Immature natural killer cell (primary cell): ENCODE results near the gene SLC22A15. TPM values are rescaled to one million over a fixed set of nuclear protein-coding genes. Genes with fewer than 3 reads are reported as not detected.
"Not testable (repeated sequence)": the region's sequence is repeated elsewhere in the genome, so short reads cannot be mapped to it uniquely, and the experiment has no call there.

ENCODE experiments used
- DNase-seq, 3 donors: peaks; one replicate each; pipeline ENCODE4 v3.0.0; 2022; ENCODE audit warnings: mixed read lengths in 1 of 3
- H3K27ac Mint-ChIP-seq, 6 donors: one replicate each; pipeline ENCODE4 v1.8.0; 2020; ENCODE audit warnings: mixed read lengths in 6 of 6, mild to moderate bottlenecking in 5 of 6, inconsistent platforms in 4 of 6, moderate library complexity in 3 of 6
- H3K27me3 Mint-ChIP-seq, 3 donors: one replicate each; pipeline ENCODE4 v1.8.0; 2020 to 2021; ENCODE audit warnings: low read depth in 3 of 3, mild to moderate bottlenecking in 3 of 3, mixed read lengths in 3 of 3, moderate library complexity in 3 of 3, inconsistent platforms in 1 of 3
- H3K36me3 Mint-ChIP-seq, 3 donors: one replicate each; pipeline ENCODE4 v1.8.0; 2020; ENCODE audit warnings: mixed read lengths in 3 of 3, inconsistent platforms in 2 of 3, mild to moderate bottlenecking in 2 of 3
- H3K4me1 Mint-ChIP-seq, 2 donors: one replicate each; pipeline ENCODE4 v1.8.0; 2020; ENCODE audit warnings: inconsistent platforms in 2 of 2, mild to moderate bottlenecking in 2 of 2, mixed read lengths in 2 of 2, moderate library complexity in 1 of 2
- H3K4me3 Mint-ChIP-seq, 5 donors: one replicate each; pipeline ENCODE4 v1.8.0; 2020; ENCODE audit warnings: mild to moderate bottlenecking in 5 of 5, mixed read lengths in 5 of 5, inconsistent platforms in 3 of 5, moderate library complexity in 3 of 5
- H3K9me3 Mint-ChIP-seq, 6 donors: one replicate each; pipeline ENCODE4 v1.8.0; 2020; ENCODE audit warnings: mild to moderate bottlenecking in 6 of 6, mixed read lengths in 6 of 6, inconsistent platforms in 4 of 6, moderate library complexity in 3 of 6
- polyA plus RNA-seq, 3 donors: library from polyadenylated mRNA; unstranded; fragments of 300-500 nt; fragmentation: Illumina TruSeq; gene quantifications; one replicate each; pipeline ENCODE4 v1.2.3, GENCODE V29; 2021

The SLC22A15 gene
- polyA plus RNA-seq, 3 donors from 2014 or later: 0.18 to 1.2 (median 0.38) TPM

DNA sequence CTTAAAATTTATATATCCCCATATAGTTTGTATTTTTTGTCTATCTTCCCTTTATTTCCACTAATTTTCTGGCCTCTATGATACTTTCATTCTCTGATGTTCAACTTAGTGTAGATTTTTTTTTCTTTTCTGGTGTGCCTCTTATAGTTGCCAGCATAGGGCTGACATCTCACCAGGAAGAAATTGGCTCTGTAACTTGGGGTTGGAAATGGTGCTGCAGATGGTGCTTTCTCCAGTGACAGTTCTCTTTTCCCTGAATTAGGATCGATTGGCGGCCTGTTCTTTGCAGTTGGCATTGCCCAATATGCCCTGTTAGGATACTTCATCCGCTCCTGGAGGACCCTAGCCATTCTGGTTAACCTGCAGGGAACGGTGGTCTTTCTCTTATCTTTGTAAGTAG, 50.3 kb downstream of the SLC22A15 start:
- peaks cover 0 to 16% (median 12%) of the 10 kb centered on the region in 3 donors for H3K36me3 Mint-ChIP-seq
- no peak for DNase-seq
- H3K4me3 Mint-ChIP-seq: no peak overlapping the region
- peaks cover 0 to 1% (median 0%) of the 10 kb centered on the region in 3 donors for H3K27me3 Mint-ChIP-seq
- H3K27ac Mint-ChIP-seq: no peak overlapping the region
- no peaks in the 10 kb centered on the region for H3K9me3 Mint-ChIP-seq
- no peaks in the 10 kb centered on the region for H3K4me1 Mint-ChIP-seq

DNA sequence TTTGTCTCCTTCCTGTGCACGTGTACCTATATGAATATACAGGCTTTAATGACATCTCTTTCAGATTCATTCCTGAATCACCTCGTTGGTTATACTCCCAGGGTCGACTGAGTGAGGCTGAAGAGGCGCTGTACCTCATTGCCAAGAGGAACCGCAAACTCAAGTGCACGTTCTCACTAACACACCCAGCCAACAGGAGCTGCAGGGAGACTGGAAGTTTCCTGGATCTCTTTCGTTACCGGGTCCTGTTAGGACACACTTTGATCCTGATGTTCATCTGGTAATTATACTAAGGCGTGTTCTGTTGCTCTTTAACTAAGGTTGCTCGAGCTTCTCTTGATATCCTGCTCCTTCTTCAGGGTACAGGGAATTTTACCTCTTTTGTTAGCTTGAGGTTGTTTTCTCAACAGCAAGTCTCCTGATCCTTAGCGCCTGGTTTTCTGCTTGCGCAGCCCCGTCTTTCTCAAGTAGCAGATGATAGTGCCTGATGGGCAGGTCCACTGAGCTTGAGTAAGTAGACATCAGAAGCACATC, 55.1 kb downstream of the SLC22A15 start:
- no peak overlapping the region for H3K27ac Mint-ChIP-seq
- no peak overlapping the region for H3K4me3 Mint-ChIP-seq
- H3K4me1 Mint-ChIP-seq: no peaks in the 10 kb centered on the region
- no peaks in the 10 kb centered on the region for H3K9me3 Mint-ChIP-seq
- peaks cover 0 to 1% (median 0%) of the 10 kb centered on the region in 3 donors for H3K27me3 Mint-ChIP-seq
- peaks cover 3 to 35% (median 25%) of the 10 kb centered on the region in 3 donors for H3K36me3 Mint-ChIP-seq
- DNase-seq: no peak

DNA sequence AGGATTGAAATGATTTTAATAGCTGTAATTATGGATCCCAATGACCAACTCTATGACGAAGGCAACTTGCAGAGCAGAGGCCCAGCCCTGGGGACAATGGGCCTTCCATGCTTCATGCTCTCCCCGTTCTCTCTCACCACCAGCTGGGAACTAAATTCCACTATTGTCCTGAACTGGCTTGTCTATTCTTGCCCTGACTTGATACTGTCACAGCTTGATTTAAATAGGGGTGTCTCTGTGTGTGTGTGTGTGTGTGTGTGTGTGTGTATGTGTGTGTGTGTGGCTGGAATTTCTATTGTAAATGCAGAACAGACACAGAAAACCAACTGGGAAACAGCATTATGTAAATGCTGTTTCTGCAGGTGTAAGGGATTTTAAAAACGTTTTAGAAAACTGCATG, 57.0 kb downstream of the SLC22A15 start:
- DNase-seq: no peak
- Mint-ChIP-seq H3K9me3 (no peaks in the 10 kb centered on the region), H3K4me1 (no peaks in the 10 kb centered on the region), H3K27ac (no peak overlapping the region), H3K4me3 (no peak overlapping the region), H3K27me3 (peaks cover 0 to 1% (median 0%) of the 10 kb centered on the region in 3 donors), H3K36me3 (peaks cover 12 to 31% (median 28%) of the 10 kb centered on the region in 3 donors)

GRCh38 chr1:116036255-116036654, 59.9 kb downstream of the SLC22A15 start:
- H3K4me3 Mint-ChIP-seq: no peak overlapping the region
- no peak overlapping the region for H3K27ac Mint-ChIP-seq
- no peak for DNase-seq
- H3K4me1 Mint-ChIP-seq: no peaks in the 10 kb centered on the region
- H3K36me3 Mint-ChIP-seq: peaks cover 19 to 46% (median 27%) of the 10 kb centered on the region in 3 donors
- H3K27me3 Mint-ChIP-seq: no peaks in the 10 kb centered on the region
- no peaks in the 10 kb centered on the region for H3K9me3 Mint-ChIP-seq

DNA sequence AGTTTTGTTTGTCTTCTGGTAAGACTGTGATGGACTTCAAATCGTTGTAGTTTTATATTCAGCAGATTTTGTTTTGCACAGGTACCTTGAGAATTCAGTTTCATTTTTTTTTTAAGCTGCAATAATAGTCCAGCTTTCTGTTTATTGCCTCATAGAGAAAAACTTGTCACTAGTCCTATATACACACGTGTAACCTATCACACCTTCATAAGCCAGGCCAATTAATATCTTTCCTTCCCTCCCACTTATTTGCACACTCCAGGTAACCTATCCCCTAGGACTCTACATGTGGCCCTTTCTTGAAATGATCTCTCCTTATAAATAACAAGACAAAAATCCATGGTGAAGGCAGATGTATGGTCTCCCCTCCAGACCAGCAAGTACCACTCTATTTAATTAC, 62.4 kb downstream of the SLC22A15 start:
- H3K4me1 Mint-ChIP-seq: no peaks in the 10 kb centered on the region
- H3K9me3 Mint-ChIP-seq: peaks cover 0 to 3% (median 0%) of the 10 kb centered on the region in 6 donors
- H3K4me3 Mint-ChIP-seq: no peak overlapping the region
- DNase-seq: no peak
- peaks cover 16 to 53% (median 32%) of the 10 kb centered on the region in 3 donors for H3K36me3 Mint-ChIP-seq
- H3K27me3 Mint-ChIP-seq: no peaks in the 10 kb centered on the region
- no peak overlapping the region for H3K27ac Mint-ChIP-seq

- H3K36me3 Mint-ChIP-seq: peaks cover 9 to 37% (median 33%) of the 10 kb centered on the region in 3 donors
- H3K4me3 Mint-ChIP-seq: no peak overlapping the region
- H3K27me3 Mint-ChIP-seq: peaks cover 0 to 3% (median 2%) of the 10 kb centered on the region in 3 donors
- H3K4me1 Mint-ChIP-seq: no peaks in the 10 kb centered on the region
- H3K27ac Mint-ChIP-seq: no peak overlapping the region
- DNase-seq: no peak
- peaks cover 5 to 12% (median 9%) of the 10 kb centered on the region in 6 donors for H3K9me3 Mint-ChIP-seq
Observed at GRCh38 chr1:116044071-116044470, 67.8 kb downstream of the SLC22A15 start.

GRCh38 chr1:116046933-116047332, 70.6 kb downstream of the SLC22A15 start:
- H3K4me3 Mint-ChIP-seq, H3K27me3 Mint-ChIP-seq, H3K27ac Mint-ChIP-seq, H3K4me1 Mint-ChIP-seq, DNase-seq: not testable (repeated sequence)
- Mint-ChIP-seq H3K36me3 (peaks cover 10 to 38% (median 26%) of the 10 kb centered on the region in 3 donors), H3K9me3 (peaks cover 18 to 37% (median 24%) of the 10 kb centered on the region in 6 donors)

GRCh38 chr1:116051896-116052295, 75.6 kb downstream of the SLC22A15 start:
- H3K9me3 Mint-ChIP-seq: peaks cover 26 to 41% (median 30%) of the 10 kb centered on the region in 6 donors
- peaks cover 5 to 20% (median 11%) of the 10 kb centered on the region in 3 donors for H3K36me3 Mint-ChIP-seq
- not testable (repeated sequence) for H3K4me1 Mint-ChIP-seq, H3K27me3 Mint-ChIP-seq, H3K27ac Mint-ChIP-seq, H3K4me3 Mint-ChIP-seq, DNase-seq

GRCh38 chr1:116062201-116062600, 85.9 kb downstream of the SLC22A15 start:
- no peaks in the 10 kb centered on the region for H3K27me3 Mint-ChIP-seq
- H3K9me3 Mint-ChIP-seq: peaks cover 0 to 21% (median 10%) of the 10 kb centered on the region in 6 donors
- H3K27ac Mint-ChIP-seq: no peak overlapping the region
- DNase-seq: no peak
- H3K36me3 Mint-ChIP-seq: peaks cover 18 to 37% (median 21%) of the 10 kb centered on the region in 3 donors
- no peaks in the 10 kb centered on the region for H3K4me1 Mint-ChIP-seq
- H3K4me3 Mint-ChIP-seq: no peak overlapping the region

- Mint-ChIP-seq H3K9me3 (peaks cover 0 to under 1% (median 0%) of the 10 kb centered on the region in 6 donors), H3K4me3 (no peak overlapping the region), H3K27ac (no peak overlapping the region), H3K27me3 (no peaks in the 10 kb centered on the region), H3K4me1 (no peaks in the 10 kb centered on the region), H3K36me3 (peaks cover 22 to 50% (median 41%) of the 10 kb centered on the region in 3 donors)
- no peak for DNase-seq
Observed at GRCh38 chr1:116064616-116065015, 88.3 kb downstream of the SLC22A15 start.

GRCh38 chr1:116066868-116067565, 90.7 kb downstream of the SLC22A15 start:
- Mint-ChIP-seq H3K27ac (no peak overlapping the region), H3K4me1 (no peaks in the 10 kb centered on the region), H3K4me3 (no peak overlapping the region), H3K9me3 (no peaks in the 10 kb centered on the region), H3K27me3 (no peaks in the 10 kb centered on the region), H3K36me3 (peaks cover 22 to 66% (median 55%) of the 10 kb centered on the region in 3 donors)
- DNase-seq: no peak

GRCh38 chr1:116067566-116067890, 91.2 kb downstream of the SLC22A15 start:
- no peaks in the 10 kb centered on the region for H3K27me3 Mint-ChIP-seq
- peaks cover 22 to 66% (median 55%) of the 10 kb centered on the region in 3 donors for H3K36me3 Mint-ChIP-seq
- no peaks in the 10 kb centered on the region for H3K9me3 Mint-ChIP-seq
- DNase-seq: no peak
- no peak overlapping the region for H3K4me3 Mint-ChIP-seq
- no peak overlapping the region for H3K27ac Mint-ChIP-seq
- no peaks in the 10 kb centered on the region for H3K4me1 Mint-ChIP-seq

DNA sequence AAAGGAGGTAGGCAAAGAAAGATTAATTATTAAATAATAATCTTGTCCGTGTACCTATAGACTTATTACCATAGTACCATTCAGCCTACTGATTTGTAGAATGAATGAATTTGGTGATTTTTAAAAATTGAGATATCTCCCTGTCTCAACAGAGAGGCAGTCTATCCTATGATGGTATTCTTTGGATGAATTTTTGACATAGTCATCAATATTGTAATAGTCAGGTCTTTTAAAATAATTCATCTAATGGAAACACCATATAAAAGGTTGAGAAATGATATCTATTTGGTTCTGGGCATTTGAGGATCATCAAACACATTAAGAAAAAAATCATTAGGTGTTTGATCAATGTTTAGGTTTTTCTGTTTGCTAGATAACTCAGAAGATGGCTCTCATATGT, 99.3 kb downstream of the SLC22A15 start:
- DNase-seq: no peak
- no peak overlapping the region for H3K4me3 Mint-ChIP-seq
- H3K27me3 Mint-ChIP-seq: peaks cover 0 to 2% (median under 1%) of the 10 kb centered on the region in 3 donors
- H3K27ac Mint-ChIP-seq: no peak overlapping the region
- H3K36me3 Mint-ChIP-seq: peaks cover 0 to 27% (median 21%) of the 10 kb centered on the region in 3 donors
- no peaks in the 10 kb centered on the region for H3K4me1 Mint-ChIP-seq
- no peaks in the 10 kb centered on the region for H3K9me3 Mint-ChIP-seq

DNA sequence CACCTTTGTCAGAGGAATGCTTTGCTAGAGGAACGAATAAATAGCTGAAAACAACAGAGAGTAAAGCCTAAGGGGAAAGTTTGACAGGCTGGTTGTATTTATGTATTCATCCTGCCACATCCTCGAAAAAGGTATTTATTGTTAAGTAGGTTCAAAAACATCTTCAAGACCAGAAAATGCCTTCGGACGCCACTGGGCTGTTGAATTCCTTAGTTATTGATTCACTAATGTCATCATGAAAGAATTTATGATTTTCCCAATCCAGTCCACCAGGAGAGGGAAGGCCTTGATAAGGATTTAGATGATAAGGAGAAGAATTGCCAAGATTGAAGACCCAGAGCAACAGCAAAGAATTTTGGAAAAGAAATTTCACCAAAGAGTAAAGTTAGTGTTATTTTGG, 99.7 kb downstream of the SLC22A15 start:
- DNase-seq: no peak
- H3K4me1 Mint-ChIP-seq: no peaks in the 10 kb centered on the region
- no peak overlapping the region for H3K4me3 Mint-ChIP-seq
- no peaks in the 10 kb centered on the region for H3K9me3 Mint-ChIP-seq
- no peak overlapping the region for H3K27ac Mint-ChIP-seq
- H3K27me3 Mint-ChIP-seq: peaks cover 2 to 4% (median 2%) of the 10 kb centered on the region in 3 donors
- H3K36me3 Mint-ChIP-seq: peaks cover 0 to 23% (median 17%) of the 10 kb centered on the region in 3 donors
